Fibroblast of upper back skin (primary cell): ENCODE results near the gene EFCAB5.
"Not testable (repeated sequence)": the region's sequence is repeated elsewhere in the genome, so short reads cannot be mapped to it uniquely, and the experiment has no call there.

Experiments
- DNase-seq: peaks from one replicate; pipeline ENCODE4 v3.0.0-alpha.2; 2013

EFCAB5 gene

DNA sequence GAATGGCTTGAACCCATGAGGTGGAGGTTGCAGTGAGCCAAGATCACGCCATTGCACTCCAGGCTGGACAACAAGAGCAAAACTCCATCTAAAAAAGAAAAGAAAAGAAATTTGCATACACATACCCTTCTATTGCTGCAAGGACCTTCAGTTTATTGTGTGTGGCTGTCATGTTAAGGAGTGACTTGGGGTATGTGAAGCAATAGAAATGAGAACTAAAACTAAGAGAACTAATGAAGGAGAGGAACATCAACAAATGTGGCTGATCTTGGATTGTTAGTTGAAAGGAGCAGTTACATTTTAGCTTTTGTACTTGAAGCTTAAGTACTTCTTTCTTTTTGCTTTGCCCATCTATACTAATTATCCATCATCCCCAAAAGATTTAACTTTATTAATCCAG is 162.5 kb downstream of the EFCAB5 start:
- no peak for DNase-seq

DNA sequence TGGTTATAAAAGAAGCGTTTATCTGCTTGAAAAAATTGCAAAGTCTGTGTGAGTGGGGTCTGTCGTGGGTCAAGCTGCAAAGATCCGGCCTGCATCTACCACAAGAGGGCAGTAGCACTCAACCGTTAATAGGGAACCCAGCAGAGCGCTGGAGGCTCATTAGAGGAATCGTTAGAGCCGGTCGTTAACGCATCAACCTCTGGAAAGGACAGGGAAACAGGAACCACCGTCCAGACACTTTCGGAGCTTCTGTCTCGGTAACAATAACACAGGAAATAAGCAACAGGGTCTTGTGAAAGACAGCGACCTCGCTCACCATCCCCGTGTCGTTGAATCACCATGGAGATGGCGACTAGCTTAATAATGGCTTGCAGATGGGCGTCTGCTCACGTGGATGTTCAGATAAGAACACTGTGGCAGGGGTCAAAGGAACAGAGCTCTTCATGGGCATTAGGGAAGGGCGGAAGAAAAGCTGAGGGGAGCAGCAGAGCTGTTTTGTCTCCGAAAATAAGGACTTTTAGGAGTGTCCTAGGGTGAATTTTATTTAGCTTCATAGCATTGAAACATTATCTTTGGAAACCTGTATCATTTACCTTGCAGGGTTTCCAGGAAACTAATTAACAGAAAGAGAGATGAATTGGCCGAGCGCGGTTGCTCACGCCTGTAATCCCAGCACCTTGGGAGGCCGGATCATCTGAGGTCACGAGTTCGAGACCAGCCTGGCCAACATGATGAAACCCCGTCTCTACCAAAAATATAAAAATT is 163.3 kb downstream of the EFCAB5 start:
- peak; percentile 68 for DNase-seq

DNA sequence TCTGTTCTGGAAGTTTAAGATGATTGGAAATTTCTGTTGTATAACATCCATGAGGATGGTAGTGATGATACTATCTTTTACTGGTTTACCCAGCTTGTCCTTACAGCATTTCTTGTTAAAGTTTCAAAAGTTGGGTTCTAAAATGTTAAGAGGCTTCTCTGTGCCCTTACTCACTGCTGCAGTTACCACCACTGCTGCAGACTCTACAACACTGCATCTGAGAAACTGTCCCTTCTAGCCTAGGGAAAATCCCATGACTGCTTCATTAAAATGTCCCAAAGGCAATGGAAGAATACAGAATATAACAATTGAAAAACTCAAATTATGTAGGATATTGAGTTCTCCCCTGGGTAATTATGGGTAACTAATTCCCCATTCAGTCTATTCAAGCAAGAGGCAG is 171.4 kb downstream of the EFCAB5 start:
- no peak for DNase-seq

DNA sequence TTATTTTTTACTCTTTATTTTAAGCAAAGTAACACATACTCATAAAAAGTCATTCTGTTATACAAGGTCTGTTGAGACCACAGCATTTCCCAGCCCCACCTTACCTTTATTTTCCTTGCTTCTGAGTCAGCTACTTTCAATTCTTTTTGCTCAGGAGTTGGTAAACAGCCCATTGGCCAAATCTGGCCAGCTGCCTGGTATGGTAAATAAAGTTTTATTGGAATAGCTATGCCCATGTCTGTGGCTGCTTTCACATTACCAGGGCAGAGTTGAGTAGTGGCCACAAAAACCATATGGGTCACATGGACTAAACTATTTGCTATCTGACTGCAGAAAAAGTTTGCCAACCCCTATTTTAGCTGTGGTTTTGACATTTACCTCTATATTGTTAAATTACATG is 171.8 kb downstream of the EFCAB5 start:
- no peak for DNase-seq

DNA sequence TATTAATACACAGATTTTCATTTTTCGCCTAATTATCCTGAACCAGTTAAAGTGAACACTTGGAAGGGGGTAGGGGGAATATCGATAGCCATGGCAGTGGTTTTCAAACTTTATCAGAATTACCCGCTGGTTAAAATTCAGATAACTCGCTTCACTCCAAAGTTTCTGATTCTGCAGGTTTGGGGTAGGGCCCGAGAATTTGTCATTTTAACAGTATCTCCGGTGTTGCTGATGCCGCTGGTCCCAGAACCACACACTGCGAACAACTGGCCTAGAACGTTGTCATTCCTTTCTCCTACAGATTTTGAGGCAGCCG is 174.9 kb downstream of the EFCAB5 start:
- DNase-seq = no peak

DNA sequence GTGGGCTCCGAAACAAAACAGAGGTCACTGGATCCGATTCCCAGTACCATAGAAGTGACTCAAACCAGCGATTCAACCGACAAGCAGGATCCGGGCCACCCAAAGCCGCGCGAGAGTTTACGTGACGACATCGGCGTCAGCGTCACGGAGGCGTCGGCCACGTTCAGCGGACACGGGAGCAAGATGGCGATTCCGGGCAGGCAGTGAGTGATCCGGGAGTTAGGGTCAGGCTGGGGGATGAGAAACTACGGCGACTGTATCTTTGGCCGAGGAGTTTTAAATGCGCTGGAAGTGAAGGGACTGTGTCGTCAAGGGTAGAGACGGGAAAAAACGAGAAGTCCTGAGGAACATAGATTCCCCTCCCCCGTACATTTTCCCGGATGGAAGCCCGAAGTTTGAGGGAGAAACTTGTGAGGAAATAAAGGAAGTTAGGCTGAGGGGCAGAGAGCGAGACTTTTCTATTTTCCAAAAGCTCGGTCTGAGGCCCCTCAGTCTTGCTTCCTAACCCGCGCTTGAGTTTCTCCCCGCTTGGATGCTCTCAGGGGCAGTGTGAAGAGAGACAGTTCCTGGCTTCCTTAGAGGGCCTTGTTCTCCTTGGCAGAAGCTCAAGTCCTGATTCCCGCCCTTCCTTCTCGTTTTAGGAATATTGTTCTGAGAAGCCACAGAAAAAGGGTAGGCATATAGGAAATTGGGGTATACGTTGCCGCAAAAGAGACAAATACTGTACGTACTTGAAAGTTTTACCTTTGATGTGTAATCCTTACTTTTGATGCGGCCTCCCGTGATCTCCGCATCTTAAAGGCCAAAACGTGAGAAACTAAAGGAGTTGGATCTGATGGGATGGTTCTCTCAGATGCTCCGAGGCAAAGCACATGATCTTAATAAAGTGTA is 175.5 kb downstream of the EFCAB5 start, which contains the start of gene NSRP1:
Gene NSRP1 (plus strand): TSS at position 156 of the 891 bp plus-strand sequence. CDS start 28 bp downstream, at position 184.
- peak; percentile 95 for DNase-seq

DNA sequence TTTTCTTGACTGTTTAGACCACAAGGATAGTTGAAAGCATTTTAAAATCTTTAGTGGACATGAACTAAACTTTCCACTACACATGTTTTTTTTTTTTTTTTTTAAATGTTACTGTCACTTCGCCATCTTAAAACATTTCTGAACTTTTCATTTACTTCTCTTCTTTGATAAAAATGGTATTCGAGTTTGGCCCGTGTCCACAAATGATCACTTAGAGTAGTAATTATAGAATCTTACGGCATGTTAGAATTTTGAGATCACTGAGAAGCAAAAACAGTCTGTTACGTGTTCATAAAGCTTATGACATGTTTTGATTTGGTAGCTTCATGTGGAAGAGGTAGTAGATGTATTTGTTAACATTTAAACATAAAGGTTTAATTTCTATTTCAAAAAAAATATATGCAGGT is 176.2 kb downstream of the EFCAB5 start:
- no peak for DNase-seq

DNA sequence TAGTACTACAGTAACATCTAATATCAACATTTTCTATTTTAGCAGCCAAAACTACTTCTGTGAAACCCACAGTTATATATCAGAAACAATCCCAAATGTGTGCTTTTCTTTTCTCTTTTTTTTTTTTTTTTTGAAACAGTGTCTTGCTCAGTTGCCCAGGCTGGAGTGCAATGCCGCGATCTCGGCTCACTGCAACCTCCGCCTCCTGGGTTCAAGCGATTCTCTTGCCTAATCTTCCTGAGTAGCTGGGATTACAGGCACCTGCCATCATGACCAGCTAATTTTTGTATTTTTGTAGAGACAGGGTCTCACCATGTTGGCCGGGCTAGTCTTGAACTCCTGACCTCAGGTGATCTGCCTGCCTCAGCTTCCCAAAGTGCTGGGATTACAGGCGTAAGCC is 177.2 kb downstream of the EFCAB5 start:
- DNase-seq = not testable (repeated sequence)

DNA sequence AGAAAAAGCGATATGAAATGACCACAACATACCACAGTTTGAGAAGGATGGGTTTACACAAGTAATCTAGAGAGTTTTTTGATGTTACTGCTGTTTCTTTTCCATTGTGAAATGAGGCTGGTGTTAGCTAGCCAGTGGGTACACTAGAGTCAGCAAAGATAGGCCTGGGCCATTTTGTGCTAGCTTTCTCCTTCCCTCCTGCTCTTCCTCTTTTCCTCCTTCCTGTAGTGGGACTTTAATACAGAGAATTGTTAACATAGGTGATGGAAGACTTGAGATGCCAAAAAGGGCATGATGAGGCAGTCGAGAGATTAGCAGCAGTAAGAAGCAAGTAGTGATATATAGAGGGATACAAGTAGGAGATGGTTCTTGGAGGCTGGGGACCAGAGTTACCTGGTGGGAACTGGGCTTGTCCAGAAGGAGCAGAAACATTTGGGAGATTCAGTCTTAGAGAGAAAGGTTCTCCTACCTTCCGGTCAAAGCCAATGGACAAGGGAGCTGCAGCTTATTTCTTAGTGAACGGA is 182.9 kb downstream of the EFCAB5 start:
- DNase-seq = no peak

DNA sequence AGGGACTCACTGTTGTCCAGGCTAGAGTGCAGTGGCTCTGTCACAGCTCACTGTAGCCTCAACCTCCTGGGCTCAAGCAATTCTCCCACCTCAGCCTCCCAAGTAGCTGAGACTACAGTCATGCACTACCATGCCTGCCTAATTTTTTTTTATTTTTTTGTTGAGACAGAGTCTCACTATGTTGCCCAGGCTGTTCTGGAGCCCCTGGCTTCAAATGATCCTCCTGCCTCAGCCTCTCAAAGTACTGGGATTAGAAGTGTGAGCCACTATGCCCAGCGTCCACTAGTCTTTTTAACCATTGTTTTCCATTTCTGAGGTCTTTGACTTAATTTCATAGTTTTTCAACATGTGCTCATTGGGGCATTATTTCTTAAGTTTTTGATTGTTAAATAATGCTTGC is 188.7 kb downstream of the EFCAB5 start:
- no peak for DNase-seq

DNA sequence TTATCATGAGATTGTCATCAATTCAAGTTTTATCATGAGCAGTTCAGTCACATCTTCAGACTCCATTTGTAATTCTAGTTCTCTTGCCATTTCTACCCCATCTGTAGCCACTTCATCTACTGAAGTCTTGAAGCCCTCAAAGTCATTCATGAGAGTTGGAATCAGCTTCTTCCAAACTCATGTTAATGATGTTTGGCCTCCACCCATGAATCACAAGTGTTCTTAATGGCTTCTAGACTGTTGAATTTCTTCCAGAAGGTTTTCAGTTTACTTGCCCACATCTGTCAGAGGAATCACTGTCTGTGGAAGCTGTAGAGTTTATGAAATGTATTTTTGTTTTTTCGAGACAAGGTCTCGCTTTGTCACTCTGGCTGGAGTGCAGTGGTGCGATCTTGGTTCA is 191.2 kb downstream of the EFCAB5 start:
- DNase-seq = no peak

DNA sequence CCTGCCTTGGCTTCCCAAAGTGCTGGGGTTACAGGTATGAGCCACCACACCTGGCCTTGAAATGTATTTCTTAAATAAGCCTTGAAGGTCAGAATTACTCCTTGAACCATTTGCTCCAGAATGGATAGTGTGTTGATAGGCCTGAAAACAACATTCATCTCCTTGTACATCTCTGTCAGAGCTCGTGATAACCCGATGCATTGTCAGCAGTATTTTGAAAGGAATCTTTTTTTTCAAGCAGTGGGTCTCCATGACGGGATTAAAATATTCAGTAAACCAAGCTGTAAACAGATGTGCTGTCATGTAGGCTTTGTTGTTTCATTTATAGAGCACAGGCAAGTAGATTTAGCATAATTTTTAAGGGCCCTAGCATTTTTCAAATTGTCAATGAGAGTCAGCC is 191.8 kb downstream of the EFCAB5 start:
- DNase-seq = no peak

DNA sequence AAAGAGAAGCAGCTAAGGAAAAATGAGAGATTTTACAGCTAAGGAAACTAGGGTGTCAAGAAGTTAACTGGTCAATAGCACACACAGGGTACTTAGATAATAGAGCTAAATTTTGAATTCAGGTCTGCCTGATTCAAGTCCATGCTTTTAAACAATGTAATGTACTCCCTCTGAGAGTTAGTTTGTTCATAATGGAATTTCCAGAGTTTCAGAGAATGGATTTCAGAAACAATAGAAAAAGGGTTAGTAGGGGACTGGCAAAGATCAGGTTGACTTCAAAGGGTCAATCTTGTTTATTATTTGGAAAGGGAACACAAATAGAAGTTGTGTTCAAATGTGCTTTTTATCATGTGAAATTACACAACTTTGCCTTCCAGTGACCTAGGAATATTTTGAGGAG is 193.1 kb downstream of the EFCAB5 start:
- DNase-seq = no peak

DNA sequence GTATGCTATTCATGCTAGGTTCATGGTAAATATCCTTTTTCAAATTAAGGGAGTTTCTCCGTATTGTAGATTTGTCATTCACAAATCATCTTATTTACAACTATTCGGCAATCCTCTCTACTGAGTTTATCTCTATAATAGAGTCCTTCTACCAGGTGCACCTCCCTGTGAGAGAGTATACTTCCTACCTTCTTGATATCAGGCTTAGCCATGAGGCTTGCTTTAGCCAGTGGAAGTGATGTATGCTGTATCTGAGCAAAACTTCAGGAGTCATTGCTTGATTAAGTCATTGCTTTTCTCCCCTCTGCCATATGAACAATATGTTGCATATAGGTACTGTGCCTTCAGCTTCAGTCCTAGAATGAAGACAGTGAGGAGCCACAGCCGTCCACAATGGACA is 195.7 kb downstream of the EFCAB5 start:
- no peak for DNase-seq

DNA sequence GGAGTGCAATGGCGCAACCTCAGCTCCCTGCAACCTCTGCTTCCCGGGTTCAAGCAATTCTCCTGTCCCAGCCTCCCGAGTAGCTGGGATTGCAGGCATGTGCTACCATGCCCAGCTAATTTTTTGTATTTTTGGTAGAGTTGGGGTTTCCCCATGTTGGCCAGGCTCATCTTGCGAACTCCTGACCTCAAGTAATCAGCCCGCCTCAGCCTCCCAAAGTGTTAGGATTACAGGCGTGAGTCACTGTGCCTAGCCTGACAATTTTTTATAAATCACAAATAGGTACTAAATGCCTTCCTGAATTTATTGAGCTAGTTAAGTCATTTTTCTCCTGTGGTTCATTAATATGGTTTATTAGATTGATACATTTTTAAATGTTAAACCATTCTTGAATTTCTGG is 206.4 kb downstream of the EFCAB5 start:
- not testable (repeated sequence) for DNase-seq

DNA sequence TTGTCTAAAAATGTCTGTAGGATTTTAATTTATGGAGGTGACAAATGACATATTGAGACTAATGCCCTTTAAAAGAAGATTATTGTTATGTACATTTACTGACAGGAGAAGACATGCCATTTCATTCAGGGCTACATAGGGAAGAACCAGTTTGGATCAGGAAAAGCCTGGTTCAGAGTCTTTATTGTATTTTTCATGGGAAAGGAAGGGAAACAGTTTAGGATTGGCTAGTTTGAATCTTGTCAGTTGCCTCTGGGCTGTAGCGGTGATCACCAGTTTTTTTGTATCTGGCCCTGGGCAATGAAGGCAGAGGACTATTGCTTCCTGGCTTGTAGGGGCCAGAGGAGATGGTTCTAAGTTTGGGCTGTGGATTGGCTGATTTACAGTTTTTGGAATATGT is 206.9 kb downstream of the EFCAB5 start:
- DNase-seq = no peak

DNA sequence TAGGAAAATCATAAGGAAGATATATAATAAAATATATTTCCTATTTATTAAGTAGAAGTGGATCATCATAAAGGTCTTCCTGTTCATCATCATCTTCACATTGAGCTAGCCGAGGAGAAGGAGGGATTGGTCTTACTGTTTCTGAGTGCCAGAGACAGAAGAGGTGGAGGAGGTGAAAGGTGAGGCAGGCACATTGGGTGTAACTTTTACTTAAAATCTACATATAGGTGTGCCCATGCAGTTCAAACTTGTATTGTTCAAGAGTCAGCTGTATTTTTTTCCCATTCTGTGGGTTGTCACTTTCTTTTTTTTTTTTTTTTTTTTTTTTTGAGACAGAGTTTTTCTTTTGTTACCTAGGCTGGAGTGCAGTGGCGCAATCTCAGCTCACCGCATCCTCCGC is 210.0 kb downstream of the EFCAB5 start:
- no peak for DNase-seq

DNA sequence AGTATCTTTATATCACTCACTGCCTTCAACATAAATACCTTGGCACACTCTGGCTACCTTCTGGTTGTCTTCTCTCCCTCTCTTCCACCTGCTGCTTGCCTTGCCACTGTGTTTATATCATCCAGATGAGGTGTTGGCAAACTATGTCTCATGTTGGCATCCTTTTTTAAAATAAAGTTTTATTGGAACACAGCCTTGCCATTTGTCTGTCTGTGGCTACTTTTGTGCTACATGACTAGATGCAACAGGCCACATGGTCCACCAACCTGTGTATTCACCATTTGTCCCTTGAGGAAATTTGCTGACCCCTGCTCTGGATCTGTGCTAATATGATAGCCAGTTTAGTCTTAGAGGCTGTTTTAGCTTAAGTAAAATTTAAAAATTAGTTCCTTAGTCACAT is 212.0 kb downstream of the EFCAB5 start:
- DNase-seq = no peak

DNA sequence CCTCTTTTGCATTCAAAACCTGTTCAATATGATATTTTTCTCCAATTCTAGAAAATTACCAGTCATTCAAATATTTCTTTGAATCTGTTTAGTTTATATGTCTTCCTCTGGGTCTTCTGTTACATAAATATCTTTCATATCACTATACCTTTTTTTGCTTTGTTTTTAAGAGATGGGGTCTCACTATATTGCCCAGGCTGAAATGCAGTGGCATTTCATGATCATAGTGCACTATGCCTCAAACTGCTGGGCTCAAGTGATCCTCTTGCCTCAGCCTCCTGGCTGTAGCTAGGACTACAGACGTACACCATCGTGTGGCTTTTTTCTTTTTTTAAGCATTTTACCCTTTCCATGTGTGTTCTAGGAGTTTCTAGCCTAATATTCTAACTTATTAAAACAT is 214.0 kb downstream of the EFCAB5 start:
- DNase-seq = no peak
